T-helper 22 cell (primary cell): Measurements from ENCODE around the gene PPWD1.

Source experiments
- DNase-seq: peaks from one replicate; pipeline ENCODE4 v3.0.0-alpha.2; 2020; ENCODE audit warnings: low read depth

Gene PPWD1

GRCh38 chr5:65624025-65624570 lies 61.0 kb downstream of the PPWD1 start, which contains the start of gene TRIM23:
TRIM23 (minus strand) TSS chr5:65624333; CDS start chr5:65624274, 59 bp downstream.
- DNase-seq, result peak; percentile 87

DNA sequence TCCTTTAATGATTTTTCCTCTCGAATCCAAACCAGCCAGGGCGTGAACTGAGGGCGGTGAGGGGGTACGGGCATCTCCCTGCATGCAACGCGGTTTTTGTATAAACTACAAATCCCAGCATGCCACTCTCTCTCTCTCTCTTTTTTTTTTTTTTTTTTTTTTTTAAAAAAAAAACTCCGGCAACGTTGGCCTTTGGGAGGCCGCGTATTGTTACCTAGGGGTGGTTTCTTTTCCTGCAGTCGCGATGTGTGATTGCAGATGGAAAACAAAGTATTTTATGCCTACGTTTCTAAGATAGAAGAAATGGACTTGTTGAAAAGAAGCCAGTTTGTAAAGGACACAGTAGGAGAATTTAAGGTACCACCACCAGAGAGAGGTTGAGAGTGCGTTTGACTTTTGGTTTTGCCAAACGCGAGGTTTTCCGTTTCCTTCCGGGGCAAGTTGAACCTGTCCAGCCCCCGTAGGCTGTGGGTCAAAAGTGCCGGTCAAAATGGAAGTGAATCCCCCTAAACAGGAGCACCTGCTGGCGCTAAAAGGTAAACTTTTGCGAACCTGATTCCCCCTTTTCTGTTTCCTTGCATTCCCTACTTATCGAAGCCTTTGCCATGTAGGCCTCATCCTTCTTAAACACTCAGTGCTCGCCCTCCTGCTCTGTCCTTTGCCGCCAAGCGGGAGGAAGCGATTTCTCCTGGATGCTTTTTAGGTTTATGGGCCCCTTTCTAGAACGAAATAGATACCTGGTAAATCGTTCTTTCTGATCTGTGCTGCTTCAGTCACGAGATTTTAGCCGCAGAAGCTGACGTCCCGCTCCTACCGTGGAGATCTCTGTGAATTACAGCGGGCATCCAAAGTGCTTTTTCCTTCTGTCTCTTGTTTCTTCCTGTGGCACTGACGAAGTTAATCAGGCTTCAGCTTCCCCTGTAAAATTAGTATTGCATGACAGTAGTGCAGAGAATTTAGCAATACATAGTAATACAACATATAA lies 61.8 kb downstream of the PPWD1 start, which contains the start of the genes SHLD3 and TRAPPC13:
Gene SHLD3 (plus strand): TSS at position 457 of the 985 bp plus-strand sequence. CDS start 4,561 bp downstream, outside the sequence.
Gene TRAPPC13 (plus strand): TSS at position 457 of the 985 bp plus-strand sequence. CDS start 34 bp downstream, at position 491.
- peak; percentile 84 for DNase-seq

- DNase-seq, result no peak
Observed at GRCh38 chr5:65625743-65626142, 62.6 kb downstream of the PPWD1 start.

GRCh38 chr5:65630981-65631380 lies 67.9 kb downstream of the PPWD1 start:
- no peak for DNase-seq
